CMK (cell line): ENCODE data around the gene TBATA.

ENCODE experiments used
- DNase-seq: peaks from one replicate; pipeline ENCODE4 v3.0.0-alpha.2; 2010; ENCODE audit warnings: low read depth

TBATA gene

GRCh38 chr10:70761031-70761601 is 24.1 kb downstream of the TBATA start:
- DNase-seq: no peak

GRCh38 chr10:70760271-70760787 is 24.8 kb downstream of the TBATA start:
- no peak for DNase-seq

DNA sequence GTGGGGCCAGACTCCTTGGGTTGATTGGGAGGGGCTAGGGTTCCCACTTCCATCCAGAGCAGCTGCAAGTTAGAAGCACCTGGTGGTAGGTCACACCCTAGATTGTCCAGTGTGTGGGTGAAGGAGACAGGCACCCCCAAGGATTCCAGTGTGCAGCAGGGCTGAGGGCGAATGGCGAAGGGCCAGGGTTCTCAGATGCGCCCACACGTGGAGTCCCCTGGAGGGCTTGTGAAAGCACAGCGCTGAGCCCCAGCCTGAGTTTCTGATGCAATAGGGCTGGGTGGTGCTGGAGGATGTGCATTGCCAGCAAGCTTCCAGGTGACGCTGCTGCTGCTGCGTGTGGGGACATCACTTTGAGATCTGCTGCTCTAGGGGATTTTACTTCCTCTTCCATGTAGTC is 25.4 kb downstream of the TBATA start:
- no peak for DNase-seq

DNA sequence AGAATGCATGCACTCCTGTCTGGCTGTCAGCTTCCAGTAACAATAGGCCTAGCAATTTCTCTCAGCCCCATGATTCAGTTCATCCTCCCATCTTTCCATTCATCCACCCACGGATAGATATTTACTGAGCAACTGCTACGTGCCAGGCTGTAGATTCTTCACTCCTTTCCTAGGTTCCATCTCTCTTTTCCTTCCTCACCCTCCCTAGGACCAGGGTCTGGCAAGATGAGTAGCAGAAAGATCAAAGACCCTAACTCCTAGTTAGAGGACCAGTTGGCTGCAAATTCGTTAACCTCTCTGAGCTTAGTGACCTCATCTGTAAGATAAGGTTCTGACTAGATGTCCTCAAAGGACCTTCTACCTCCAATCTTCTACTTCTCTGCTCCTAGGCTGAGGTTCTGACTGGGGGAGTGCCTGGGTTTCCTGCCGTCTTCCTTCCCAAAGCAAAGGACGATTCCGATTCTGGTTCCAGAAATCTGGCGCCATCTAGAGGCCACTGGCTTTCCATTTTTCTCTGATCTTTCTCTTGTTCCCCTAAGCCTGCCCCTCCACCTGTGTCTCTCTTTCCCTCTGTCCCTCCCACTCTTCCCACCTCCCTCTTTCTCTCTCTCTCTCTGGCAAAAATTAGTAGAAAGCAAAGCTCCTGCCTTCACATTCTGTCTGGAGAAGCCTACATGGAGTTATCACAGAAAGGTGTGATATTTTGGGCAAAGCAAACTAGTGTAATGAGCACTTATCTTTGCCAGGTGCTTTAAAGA is 26.2 kb downstream of the TBATA start:
- DNase-seq: peak; percentile 57

- DNase-seq: no peak
Observed at GRCh38 chr10:70757856-70758255, 27.3 kb downstream of the TBATA start.

- no peak for DNase-seq
Observed at GRCh38 chr10:70756700-70757360, 28.3 kb downstream of the TBATA start.

DNA sequence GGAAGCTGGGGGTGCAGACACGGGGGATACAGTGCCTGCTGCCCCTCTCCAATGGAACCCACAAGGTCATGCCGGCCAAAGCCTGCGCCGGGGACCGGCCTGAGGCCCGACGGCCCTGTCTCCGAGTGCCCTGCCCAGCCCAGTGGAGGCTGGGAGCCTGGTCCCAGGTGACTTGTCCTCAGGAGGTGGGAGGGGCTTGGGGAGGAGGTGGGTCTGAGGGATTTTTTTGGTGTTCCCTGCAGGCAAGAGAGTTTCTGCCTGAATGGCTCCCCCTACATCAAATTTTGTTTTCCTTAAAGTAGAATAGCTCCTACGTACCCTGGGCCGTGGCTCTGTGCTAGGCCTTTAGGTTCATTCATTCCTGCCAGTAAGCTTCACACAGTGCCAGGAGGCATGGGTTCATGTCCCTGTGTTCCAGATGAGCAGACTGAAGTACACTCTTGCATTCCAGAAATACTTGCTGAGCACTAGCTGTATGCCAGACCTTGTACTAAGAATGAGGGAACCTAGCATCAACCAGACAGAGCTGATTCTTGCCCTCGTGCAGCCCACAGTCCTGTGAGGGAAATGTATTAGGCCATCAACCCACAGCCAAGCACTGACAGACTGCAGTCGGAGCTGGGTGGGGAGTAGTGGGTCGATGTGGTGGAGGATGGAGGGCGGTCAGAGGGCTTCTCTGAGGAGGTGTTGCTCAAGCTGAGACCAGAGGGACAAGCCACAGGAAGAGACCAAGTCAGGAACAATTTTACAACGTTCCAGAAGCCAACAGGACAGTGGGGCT is 31.1 kb downstream of the TBATA start:
- DNase-seq: no peak

- no peak for DNase-seq
Observed at GRCh38 chr10:70753026-70753663, 32.0 kb downstream of the TBATA start.

GRCh38 chr10:70752571-70752970 is 32.6 kb downstream of the TBATA start:
- no peak for DNase-seq

DNA sequence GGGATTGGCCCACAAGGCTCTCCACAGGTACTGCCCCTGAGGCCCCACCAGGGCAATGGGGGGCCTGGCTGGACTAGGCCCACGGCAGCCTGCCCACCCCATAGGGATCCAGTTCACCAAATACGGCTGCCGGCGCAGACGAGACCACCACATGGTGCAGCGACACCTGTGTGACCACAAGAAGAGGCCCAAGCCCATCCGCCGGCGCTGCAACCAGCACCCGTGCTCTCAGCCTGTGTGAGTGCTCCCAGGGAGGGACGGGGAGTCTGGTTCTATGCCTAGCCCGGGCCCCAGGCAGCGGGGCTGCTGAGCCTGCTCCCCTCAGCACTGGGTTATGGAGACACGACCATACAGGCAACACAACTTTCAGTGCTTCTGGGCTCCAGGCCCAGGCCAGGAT is 33.2 kb downstream of the TBATA start:
- DNase-seq: no peak

DNA sequence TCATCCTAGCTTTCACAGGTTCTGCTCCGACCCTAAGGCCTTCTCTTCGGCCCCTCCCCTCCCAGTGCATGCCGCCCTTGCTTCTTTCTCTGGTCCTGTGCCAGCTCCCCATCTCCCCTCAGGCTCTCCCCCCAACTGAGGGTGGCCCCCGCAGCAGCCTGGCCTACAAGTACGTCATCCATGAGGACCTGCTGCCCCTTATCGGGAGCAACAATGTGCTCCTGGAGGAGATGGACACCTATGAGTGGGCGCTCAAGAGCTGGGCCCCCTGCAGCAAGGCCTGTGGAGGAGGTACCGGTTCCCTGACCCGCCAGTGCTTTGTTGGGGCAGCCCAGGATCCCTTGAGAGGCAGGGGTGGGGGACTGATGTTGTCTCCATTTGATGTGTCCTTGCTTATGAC is 33.8 kb downstream of the TBATA start:
- DNase-seq: no peak

- DNase-seq: no peak
Observed at GRCh38 chr10:70750156-70750703, 34.9 kb downstream of the TBATA start.

- DNase-seq: no peak
Observed at GRCh38 chr10:70749756-70750155, 35.4 kb downstream of the TBATA start.

GRCh38 chr10:70748801-70749573 is 36.2 kb downstream of the TBATA start:
- no peak for DNase-seq

DNA sequence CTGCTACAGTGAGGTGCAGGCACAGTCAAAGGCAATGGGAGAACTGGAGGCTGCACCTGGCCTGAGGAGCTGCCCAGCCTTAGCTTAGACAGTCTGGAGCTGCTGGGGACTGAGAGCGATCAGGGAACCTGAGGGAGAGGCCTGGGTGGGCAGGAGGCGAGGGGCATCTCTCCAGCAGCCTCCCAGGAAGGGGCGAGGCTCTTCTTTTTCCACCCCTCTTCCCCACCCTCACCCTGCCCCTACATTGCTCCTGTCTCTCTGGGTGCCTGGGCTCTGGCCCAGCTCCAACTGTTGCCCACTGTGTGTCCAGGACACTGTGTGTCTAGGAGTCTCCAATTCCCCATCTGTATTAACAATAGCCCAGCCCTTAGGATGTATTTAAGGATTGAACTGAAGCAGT is 36.9 kb downstream of the TBATA start:
- no peak for DNase-seq

GRCh38 chr10:70747192-70747965 is 37.8 kb downstream of the TBATA start:
- no peak for DNase-seq

DNA sequence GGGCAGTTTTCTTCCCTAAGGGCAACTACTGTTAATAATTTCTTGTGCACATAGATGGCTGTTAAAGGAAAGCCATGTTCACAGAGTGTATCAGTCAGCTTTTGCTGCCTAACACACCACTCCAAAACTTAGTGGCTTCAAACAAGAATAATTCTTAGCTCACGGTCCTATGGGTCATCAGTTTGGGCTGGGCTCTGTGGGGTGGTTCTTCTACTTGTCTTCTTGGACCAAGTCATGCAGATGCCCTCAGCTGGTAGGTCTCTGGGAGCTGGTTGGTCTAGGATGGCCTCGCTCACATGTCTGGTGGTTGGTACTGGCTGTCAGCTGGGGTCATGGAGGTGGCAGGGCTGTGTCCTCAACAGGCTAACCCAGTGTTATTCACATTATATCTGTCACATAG is 39.6 kb downstream of the TBATA start:
- no peak for DNase-seq

DNA sequence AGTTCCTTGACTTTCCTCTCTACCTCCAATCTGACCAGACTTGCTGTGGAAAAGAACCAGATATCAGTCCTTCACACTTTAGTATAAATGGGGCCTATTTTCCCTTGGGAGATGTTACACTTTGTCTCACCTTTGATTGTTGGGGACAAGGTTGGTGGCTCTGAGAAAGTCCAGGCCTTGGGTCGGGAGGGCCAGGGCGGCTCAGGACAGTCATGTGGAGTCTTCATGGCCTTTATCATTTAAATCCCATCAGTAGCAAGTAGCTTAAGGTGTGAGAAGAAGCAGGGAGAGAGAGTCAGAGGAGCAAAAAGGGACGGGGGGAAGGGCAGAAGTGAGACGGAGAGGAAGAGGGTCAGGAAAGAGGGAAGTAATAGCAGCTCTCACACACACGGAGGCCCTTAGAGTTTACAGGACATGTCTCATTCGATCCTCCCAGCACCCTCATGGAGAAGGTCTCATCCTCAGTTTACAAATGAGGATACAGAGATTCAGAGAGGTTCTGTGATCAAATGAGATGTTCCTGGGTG is 40.5 kb downstream of the TBATA start:
- no peak for DNase-seq

- no peak for DNase-seq
Observed at GRCh38 chr10:70743879-70744278, 41.3 kb downstream of the TBATA start.

GRCh38 chr10:70743430-70743788 is 41.8 kb downstream of the TBATA start:
- no peak for DNase-seq
